Measurements from ENCODE around the gene TXK.

TXK gene

GRCh38 chr4:48163746-48164145 is 29.7 kb upstream of the TXK start:
- TF ChIP-seq CTCF (IDR thresholded peaks at IDR 0.05; ENCODE audit: low read length) (no peak), EZH2 (IDR thresholded peaks at IDR 0.05; ENCODE audit: borderline replicate concordance, low read length) (no peak)
- Histone ChIP-seq H2AFZ (ENCODE audit: low read length) (no peak overlapping the region), H3K4me3 (ENCODE audit: low read depth, low read length, poor library complexity, severe bottlenecking) (no peak overlapping the region), H3K27me3 (ENCODE audit: insufficient read depth, low read length) (no peaks in the 10 kb centered on the region), H3F3A (ENCODE audit: insufficient read depth, low read length) (no peaks in the 10 kb centered on the region), H3K9ac (ENCODE audit: low read length) (no peak overlapping the region), H4K20me1 (ENCODE audit: insufficient read depth, low read length) (no peaks in the 10 kb centered on the region), H3K9me2 (ENCODE audit: low read depth, low read length) (no peaks in the 10 kb centered on the region), H3K36me3 (ENCODE audit: insufficient read depth, low read length) (peaks cover 18% of the 10 kb centered on the region; the same call in 1 of the 2 replicates), H3K4me1 (ENCODE audit: insufficient read depth, low read length, severe bottlenecking) (no peaks in the 10 kb centered on the region), H3K27ac (ENCODE audit: low read depth, low read length, poor library complexity, severe bottlenecking) (no peak overlapping the region), H3K9me3 (ENCODE audit: low read length) (no peaks in the 10 kb centered on the region), H3K79me2 (ENCODE audit: insufficient read depth, low read length) (no peaks in the 10 kb centered on the region), H3K4me2 (ENCODE audit: low read length) (no peak overlapping the region)

DNA sequence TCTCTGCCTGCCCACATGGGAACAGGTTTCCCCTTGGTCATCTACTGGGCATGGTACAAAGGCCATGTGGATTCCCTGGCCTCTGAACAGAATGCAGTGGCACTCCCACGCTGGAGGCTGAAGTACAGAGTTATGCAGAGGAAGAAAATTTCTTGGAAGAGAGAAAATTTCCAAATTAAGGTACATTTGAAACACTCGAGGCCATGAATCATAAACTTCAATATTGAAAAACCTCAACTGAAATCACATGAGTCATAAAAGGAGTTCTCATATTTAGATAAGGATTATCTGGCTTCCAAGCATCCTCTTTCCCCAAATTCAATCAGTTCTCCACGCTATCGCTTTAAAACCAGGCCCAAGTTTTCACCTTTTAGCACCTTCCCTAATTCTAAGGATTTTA is 28.1 kb upstream of the TXK start:
- TF ChIP-seq EZH2 (IDR thresholded peaks at IDR 0.05; ENCODE audit: borderline replicate concordance, low read length) (no peak), CTCF (IDR thresholded peaks at IDR 0.05; ENCODE audit: low read length) (no peak)
- Histone ChIP-seq H3F3A (ENCODE audit: insufficient read depth, low read length) (no peaks in the 10 kb centered on the region), H2AFZ (ENCODE audit: low read length) (no peak overlapping the region), H3K9ac (ENCODE audit: low read length) (no peak overlapping the region), H3K9me2 (ENCODE audit: low read depth, low read length) (no peaks in the 10 kb centered on the region), H3K9me3 (ENCODE audit: low read length) (no peaks in the 10 kb centered on the region), H3K4me2 (ENCODE audit: low read length) (no peak overlapping the region), H3K27me3 (ENCODE audit: insufficient read depth, low read length) (no peaks in the 10 kb centered on the region), H3K4me3 (ENCODE audit: low read depth, low read length, poor library complexity, severe bottlenecking) (no peak overlapping the region), H3K27ac (ENCODE audit: low read depth, low read length, poor library complexity, severe bottlenecking) (no peak overlapping the region), H3K4me1 (ENCODE audit: insufficient read depth, low read length, severe bottlenecking) (no peaks in the 10 kb centered on the region), H3K36me3 (ENCODE audit: insufficient read depth, low read length) (peaks cover 11% of the 10 kb centered on the region), H3K79me2 (ENCODE audit: insufficient read depth, low read length) (no peaks in the 10 kb centered on the region), H4K20me1 (ENCODE audit: insufficient read depth, low read length) (no peaks in the 10 kb centered on the region)

DNA sequence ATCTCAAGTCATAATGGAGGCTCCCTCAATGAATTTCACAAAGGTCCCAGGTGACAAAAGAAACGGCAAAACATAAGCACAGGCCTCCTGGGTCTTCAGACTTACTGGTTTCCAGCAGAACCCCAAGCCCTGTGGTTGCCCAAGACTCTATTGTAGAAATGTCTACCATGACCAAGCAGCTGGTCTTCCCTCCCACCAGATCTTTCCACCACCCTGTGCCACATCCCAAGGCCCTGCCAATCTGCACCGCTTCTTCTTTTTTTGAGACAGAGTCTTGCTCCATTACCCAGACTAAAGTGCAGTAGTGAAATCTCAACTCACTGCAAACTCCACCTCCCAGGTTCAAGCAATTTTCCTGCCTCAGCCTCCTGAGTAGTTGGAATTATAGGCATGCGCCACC is 23.2 kb upstream of the TXK start:
- peaks cover 13% of the 10 kb centered on the region; the same call in 1 of the 2 replicates for H3K9me3 ChIP-seq (ENCODE audit: low read length)
- H4K20me1 ChIP-seq (ENCODE audit: insufficient read depth, low read length), result no peaks in the 10 kb centered on the region
- peaks cover 32% of the 10 kb centered on the region for H3K36me3 ChIP-seq (ENCODE audit: insufficient read depth, low read length)
- H3K27ac ChIP-seq (ENCODE audit: low read depth, low read length, poor library complexity, severe bottlenecking), result no peak overlapping the region
- no peak overlapping the region for H3K4me3 ChIP-seq (ENCODE audit: low read depth, low read length, poor library complexity, severe bottlenecking)
- no peak overlapping the region for H3K9ac ChIP-seq (ENCODE audit: low read length)
- H3F3A ChIP-seq (ENCODE audit: insufficient read depth, low read length), result no peaks in the 10 kb centered on the region
- H3K9me2 ChIP-seq (ENCODE audit: low read depth, low read length), result no peaks in the 10 kb centered on the region
- no peaks in the 10 kb centered on the region for H3K79me2 ChIP-seq (ENCODE audit: insufficient read depth, low read length)
- no peak overlapping the region for H3K4me2 ChIP-seq (ENCODE audit: low read length)
- H3K4me1 ChIP-seq (ENCODE audit: insufficient read depth, low read length, severe bottlenecking), result no peaks in the 10 kb centered on the region
- TF ChIP-seq CTCF (IDR thresholded peaks at IDR 0.05; ENCODE audit: low read length) (no peak), EZH2 (IDR thresholded peaks at IDR 0.05; ENCODE audit: borderline replicate concordance, low read length) (no peak)
- H3K27me3 ChIP-seq (ENCODE audit: insufficient read depth, low read length), result no peaks in the 10 kb centered on the region
- no peak overlapping the region for H2AFZ ChIP-seq (ENCODE audit: low read length)
